Measurements from ENCODE around the gene FEN1. TPM values are rescaled to one million over a fixed set of nuclear protein-coding genes. Genes with fewer than 3 reads are reported as not detected.

FEN1 gene
- total and polyA plus RNA-seq, 2 of the 8 experiments (the other 6 are each of a cell fraction or from before 2014, with no cell fraction given) = 52.6 to 86.1 TPM

- no peak overlapping the region for H3K4me3 ChIP-seq (ENCODE audit: extremely low read depth in 1 of 4, insufficient read depth in 2 of 4, low read depth in 3 of 4, low read length in 4 of 4)
- H3K4ac ChIP-seq (replicated peaks; ENCODE audit: insufficient read length, low read depth, low read length) = no peak overlapping the region
- H2BK12ac ChIP-seq (ENCODE audit: low read depth, low read length) = no peak overlapping the region
- H2BK20ac ChIP-seq (ENCODE audit: low read length) = no peak overlapping the region
- DNase-seq (ENCODE audit: low read depth in 1 of 2, low spot score in 2 of 2) = no peak
- H2AK5ac ChIP-seq (ENCODE audit: low read depth, low read length) = no peak overlapping the region
- H4K8ac ChIP-seq (ENCODE audit: extremely low read depth, insufficient read depth, low read length) = no peak overlapping the region
- H3K27me3 ChIP-seq (replicated peaks in 1 of 4; ENCODE audit: control insufficient read depth in 3 of 4, extremely low read depth in 1 of 4, insufficient read depth in 3 of 4, low read length in 3 of 4) = no peaks in the 10 kb centered on the region
- no peaks in the 10 kb centered on the region; the same call in 1 of the 2 replicates for H3K79me1 ChIP-seq (ENCODE audit: low read depth, low read length)
- H3K56ac ChIP-seq (replicated peaks; ENCODE audit: insufficient read length, low read depth, low read length) = no peak overlapping the region
- H3K14ac ChIP-seq (ENCODE audit: insufficient read length) = no peak overlapping the region
- no peak overlapping the region for H3K9ac ChIP-seq (replicated peaks in 1 of 4; ENCODE audit: extremely low read depth in 1 of 4, low read depth in 3 of 4, low read length in 3 of 4)
- CTCF ChIA-PET (ENCODE audit: partially characterized antibody) = interaction anchor here (0.9 to 10.1 kb wide), 18 partner anchors 8 to 312 kb away, joined by 3 to 118 read pairs (median 10); partner anchors contain the start of genes FADS1 and FADS2
- POLR2A ChIA-PET (ENCODE audit: partially characterized antibody) = interaction anchor here (0.8 to 20.9 kb wide), 15 partner anchors 9 to 170 kb away, joined by 3 to 354 read pairs (median 4); partner anchors contain the start of genes FADS1 and FADS2
- H3K4me1 ChIP-seq (replicated peaks in 1 of 4; ENCODE audit: control insufficient read depth in 3 of 4, insufficient read depth in 4 of 4, low read length in 3 of 4) = 0 out of 7 replicates have a peak, but pooled peaks cover 0 to 2% (median 0%) of the 10 kb centered on the region in 4 experiments
- no peak overlapping the region for H2BK5ac ChIP-seq (ENCODE audit: low read depth, low read length)
- H3K79me2 ChIP-seq (ENCODE audit: control insufficient read depth in 1 of 2, insufficient read depth in 2 of 2, low read length in 2 of 2) = peaks cover 8 to 56% of the 10 kb centered on the region in 2 experiments
- H2BK120ac ChIP-seq (replicated peaks; ENCODE audit: low read depth, low read length) = no peak overlapping the region
- no peak overlapping the region for H3K23ac ChIP-seq (ENCODE audit: insufficient read length)
- H3K9me3 ChIP-seq (ENCODE audit: insufficient read depth in 2 of 2, low read depth in 1 of 2, low read length in 1 of 2) = no peaks in the 10 kb centered on the region
- no peak overlapping the region for H4K5ac ChIP-seq (ENCODE audit: insufficient read length, low read depth, low read length)
- peaks cover 2 to 8% of the 10 kb centered on the region in 2 experiments for H4K20me1 ChIP-seq (replicated peaks in 1 of 2; ENCODE audit: control insufficient read depth in 1 of 2, insufficient read depth in 2 of 2, low read length in 2 of 2)
- H3K27ac ChIP-seq (ENCODE audit: low read depth, low read length) = no peak overlapping the region
- no peak for FAIRE-seq
- no peak overlapping the region for H2AFZ ChIP-seq (ENCODE audit: low read length)
- no peak overlapping the region for H2BK15ac ChIP-seq (ENCODE audit: low read length)
- H3K36me3 ChIP-seq (ENCODE audit: control insufficient read depth in 2 of 4, insufficient read depth in 4 of 4, low read length in 3 of 4) = peaks cover 1 to 33% (median 19%) of the 10 kb centered on the region in 4 experiments; a peak in 7 of 8 replicates
- WGBS, 2 experiments (ENCODE audit: extremely low coverage in 1 of 2, insufficient coverage in 1 of 2, insufficient read length in 1 of 2, insufficient replicate concordance in 2 of 2, low coverage in 1 of 2, low lambda C conversion rate in 2 of 2, missing lambda C conversion rate in 1 of 2) = 94% methylated on average over 17 of the region's 18 CpGs; no CpG with 5 or more reads in 1 of the 2 experiments
- no peak overlapping the region for H3K4me2 ChIP-seq (ENCODE audit: insufficient read depth in 1 of 2, low read depth in 2 of 2, low read length in 2 of 2)
- no peak overlapping the region for H3K18ac ChIP-seq (ENCODE audit: extremely low read depth, low read length)
- H3K23me2 ChIP-seq (ENCODE audit: low read depth, low read length) = peaks cover 2% of the 10 kb centered on the region; the same call in 1 of the 2 replicates
- no peak overlapping the region for H4K91ac ChIP-seq (replicated peaks; ENCODE audit: insufficient read length, low read length)
- TF ChIP-seq SIX5 (IDR thresholded peaks at IDR 0.05; ENCODE audit: low read depth, low read length) (no peak), E2F6 (IDR thresholded peaks at IDR 0.05) (no peak), BRCA1 (IDR thresholded peaks at IDR 0.05; ENCODE audit: low read depth, low read length) (no peak), ATF3 (IDR thresholded peaks at IDR 0.05; ENCODE audit: insufficient read depth, low read depth, low read length) (no peak), CBX8 (IDR thresholded peaks at IDR 0.05; ENCODE audit: borderline replicate concordance, low read depth, low read length) (no peak), ZNF274 (IDR thresholded peaks at IDR 0.05; ENCODE audit: borderline replicate concordance, extremely low read depth, low read length) (no peak), POLR2AphosphoS5 (IDR thresholded peaks at IDR 0.05; ENCODE audit: low read depth, low read length) (no peak), GTF2F1 (IDR thresholded peaks at IDR 0.05; ENCODE audit: borderline replicate concordance, low read depth, low read length) (no peak), YY1 (IDR thresholded peaks at IDR 0.05; ENCODE audit: low read depth, low read length) (no peak), CEBPB (IDR thresholded peaks at IDR 0.05; ENCODE audit: low read depth, low read length) (no peak), NRF1 (IDR thresholded peaks at IDR 0.05; ENCODE audit: low read depth, low read length) (no peak)
- TF ChIP-seq, protein P1, sequence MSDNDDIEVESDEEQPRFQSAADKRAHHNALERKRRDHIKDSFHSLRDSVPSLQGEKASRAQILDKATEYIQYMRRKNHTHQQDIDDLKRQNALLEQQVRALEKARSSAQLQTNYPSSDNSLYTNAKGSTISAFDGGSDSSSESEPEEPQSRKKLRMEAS (IDR thresholded peaks at IDR 0.05) = no peak
These were observed 3.3 kb downstream of the FEN1 start for GRCh38 chr11:61795876-61796526.
